HCT116 (cell line): ENCODE measurements around the gene EIF3K. TPM values are rescaled to one million over a fixed set of nuclear protein-coding genes. Genes with fewer than 3 reads are reported as not detected.
A peak's percentile ranks its signal among the peaks of the same experiment; 100 is the strongest.

ENCODE experiments used
- ATAC-seq: fragments of 200-7000 bp; cut with Tn5 transposase; 2 replicates; pipeline ENCODE4 v1.9.1; 2020; ENCODE audit warnings: mild to moderate bottlenecking, moderate library complexity
- BruUV-seq: library from RNA; stranded (reverse); fragments of 400-500 nt; replicated peaks from 2 replicates; lab custom pipeline; 2021; lab: Mats Ljungman, UMichigan
- CTCF ChIA-PET: fragments of 300-600 bp; sonication (Branson Sonifier 250); formaldehyde crosslinking; loops from one replicate; lab custom pipeline; 2021; ENCODE audit warnings: antibody characterized with exemption; lab: Charles Lee
- POLR2A ChIA-PET: fragments of 300-600, 350-600 bp; sonication (Branson Sonifier 250); formaldehyde crosslinking; loops from one replicate; lab custom pipeline; 2021; ENCODE audit warnings: antibody characterized with exemption; lab: Charles Lee
- RAD21 ChIA-PET, 2 experiments: fragments of 300-600 bp; sonication (Branson Sonifier 250); formaldehyde crosslinking; loops; one replicate each; lab custom pipeline; 2023; ENCODE audit warnings: low total read pairs in 2 of 2; ENCODE audit not compliant: uncharacterized antibody in 2 of 2, unreplicated experiment in 2 of 2, low non-redundant PET in 1 of 2; lab: Charles Lee
- DNase-seq: peaks from one replicate; pipeline ENCODE4 v3.0.0-alpha.2; 2010; ENCODE audit warnings: low read depth, low spot score
- H2AFZ ChIP-seq: fragments of 200-600 bp; shearing (Covaris generic), sonication (generic); 2 replicates; pipeline ENCODE4 v1.6.1; 2017; ENCODE audit warnings: low read depth, mixed run types, mixed read lengths, antibody characterized with exemption, low read length; ENCODE audit not compliant: poor library complexity, severe bottlenecking
- H3K27ac ChIP-seq: 2 replicates; pipeline ENCODE4 v1.5.1; 2012; ENCODE audit warnings: low read depth, low read length
- H3K27me3 ChIP-seq: fragments of 200-600 bp; sonication (generic); 2 replicates; pipeline ENCODE4 v1.6.1; 2016; ENCODE audit warnings: mixed run types, low read length, mixed read lengths; ENCODE audit not compliant: insufficient read depth
- H3K36me3 ChIP-seq, 2 experiments: fragments of 200-500 bp in 1 of 2; fragments of 200-600 bp in 1 of 2; sonication (Bioruptor generic) in 1 of 2; sonication (generic) in 1 of 2; 2 replicates each; pipeline versions ENCODE4 v1.5.1 to v1.6.1; 2014 to 2016; ENCODE audit warnings: low read length in 2 of 2, inconsistent platforms in 1 of 2, mixed read lengths in 1 of 2, mixed run types in 1 of 2; ENCODE audit not compliant: insufficient read depth in 2 of 2, control insufficient read depth in 1 of 2
- H3K4me1 ChIP-seq, 2 experiments: fragments of 200-600 bp in 1 of 2; sonication (generic) in 1 of 2; 2 replicates each; pipeline versions ENCODE4 v1.5.1 to v1.6.1; 2012 to 2017; ENCODE audit warnings: low read length in 2 of 2, inconsistent platforms in 1 of 2, mild to moderate bottlenecking in 1 of 2, mixed read lengths in 1 of 2, mixed run types in 1 of 2, moderate library complexity in 1 of 2; ENCODE audit not compliant: insufficient read depth in 2 of 2, control insufficient read depth in 1 of 2
- H3K4me2 ChIP-seq: fragments of 200-600 bp; sonication (generic); 2 replicates; pipeline ENCODE4 v1.6.1; 2017; ENCODE audit warnings: mixed run types, low read length, mixed read lengths
- H3K4me3 ChIP-seq, 2 experiments: fragments of 200-600 bp in 1 of 2; sonication (generic) in 1 of 2; replicated peaks in 1 of 2; 2 replicates each; pipeline ENCODE4 v1.5.1; 2011 to 2016; ENCODE audit warnings: low read length in 2 of 2, control low read depth in 1 of 2, low read depth in 1 of 2, mild to moderate bottlenecking in 1 of 2, mixed read lengths in 1 of 2, mixed run types in 1 of 2
- H3K79me2 ChIP-seq: fragments of 200-600 bp; sonication (generic); 2 replicates; pipeline ENCODE4 v1.6.1; 2017; ENCODE audit warnings: mild to moderate bottlenecking, mixed run types, low read length, moderate library complexity, mixed read lengths; ENCODE audit not compliant: insufficient read depth
- H3K9ac ChIP-seq: fragments of 200-600 bp; sonication (generic); 2 replicates; pipeline ENCODE4 v1.6.1; 2016; ENCODE audit warnings: low read length, mixed read lengths
- H3K9me2 ChIP-seq: fragments of 200-600 bp; sonication (generic), shearing (Covaris generic); 2 replicates; pipeline ENCODE4 v1.6.1; 2017; ENCODE audit warnings: mixed run types, mild to moderate bottlenecking, moderate library complexity; ENCODE audit not compliant: insufficient read depth
- H3K9me3 ChIP-seq, 2 experiments: fragments of 200-500 bp in 1 of 2; fragments of 200-600 bp in 1 of 2; sonication (Bioruptor generic) in 1 of 2; sonication (generic) in 1 of 2; 2 replicates each; pipeline ENCODE4 v1.6.1; 2014 to 2017; ENCODE audit warnings: low read length in 2 of 2, mixed read lengths in 2 of 2, inconsistent platforms in 1 of 2, low read depth in 1 of 2, mild to moderate bottlenecking in 1 of 2, mixed run types in 1 of 2, moderate library complexity in 1 of 2; ENCODE audit not compliant: control insufficient read depth in 1 of 2, insufficient read depth in 1 of 2
- H4K20me1 ChIP-seq: fragments of 200-600 bp; sonication (generic), shearing (Covaris generic); 2 replicates; pipeline ENCODE4 v1.6.1; 2017; ENCODE audit warnings: mixed run types, mild to moderate bottlenecking, moderate library complexity; ENCODE audit not compliant: insufficient read depth
- CBX3 ChIP-seq: IDR thresholded peaks from 2 replicates; pipeline ENCODE4 v1.6.1; 2012; ENCODE audit warnings: low read depth
- CEBPB ChIP-seq: IDR thresholded peaks from 2 replicates; pipeline ENCODE4 v1.6.1; 2012; ENCODE audit warnings: low read depth
- FOSL1 ChIP-seq: IDR thresholded peaks from 2 replicates; pipeline ENCODE4 v1.6.1; 2012; ENCODE audit warnings: low read depth
- MAX ChIP-seq: IDR thresholded peaks from 2 replicates; pipeline ENCODE4 v1.6.1; 2012
- RAD21 ChIP-seq: IDR thresholded peaks from 2 replicates; pipeline ENCODE4 v1.6.1; 2012; ENCODE audit warnings: low read depth, mild to moderate bottlenecking
- REST ChIP-seq: IDR thresholded peaks from 2 replicates; pipeline ENCODE4 v1.6.1; 2012; ENCODE audit warnings: low read depth
- SRF ChIP-seq: IDR thresholded peaks from 2 replicates; pipeline ENCODE4 v1.6.1; 2012; ENCODE audit warnings: low read depth
- TCF7L2 ChIP-seq: IDR thresholded peaks from 2 replicates; pipeline ENCODE4 v1.7.0; 2011; ENCODE audit warnings: borderline replicate concordance, inconsistent platforms; ENCODE audit not compliant: insufficient read depth, insufficient read length; ENCODE audit errors: extremely low read depth
- ZNF274 ChIP-seq: fragments of 200-500 bp; sonication (Bioruptor generic); IDR thresholded peaks from 2 replicates; pipeline ENCODE4 v1.6.1; 2014; ENCODE audit warnings: mild to moderate bottlenecking, low read depth, low read length, inconsistent platforms
- intact Hi-C: fragments of 100-400 bp; cut with micrococcal nuclease; formaldehyde crosslinking; loops from 2 replicates; pipeline ENCODE4 v1.10.0; 2022
- total RNA-seq: library from RNA; stranded (reverse); gene quantifications from one replicate; pipeline ENCODE4 v1.2.1, GENCODE V29; 2021; ENCODE audit not compliant: unreplicated experiment

EIF3K gene
- total RNA-seq, 1 experiment from 2014 or later: 313 TPM

GRCh38 chr19:38619361-38620174 lies 580 bp downstream of the EIF3K start:
- Histone ChIP-seq H3K27ac (peak overlapping the region; percentile 62), H3K9me2 (no peaks in the 10 kb centered on the region), H3K4me1 (peaks cover 7 to 24% of the 10 kb centered on the region in 2 experiments), H2AFZ (no peak overlapping the region), H3K9ac (peak overlapping the region; percentile 95), H3K27me3 (no peaks in the 10 kb centered on the region), H4K20me1 (no peaks in the 10 kb centered on the region), H3K9me3 (no peaks in the 10 kb centered on the region), H3K36me3 (peaks cover 25 to 30% of the 10 kb centered on the region in 2 experiments; a peak in 3 of 4 replicates), H3K4me3 (peak overlapping the region; percentile 98 to 99), H3K4me2 (peak overlapping the region; percentile 100), H3K79me2 (peaks cover 41% of the 10 kb centered on the region)
- ChIA-PET RAD21 (interaction anchor here in 1 of 2 experiments (1.1 kb wide), 1 partner anchor 51 kb away, joined by 3 read pairs; no protein-coding TSS in a partner anchor), POLR2A (interaction anchor here (0.8 to 1.6 kb wide), 9 partner anchors 10 to 230 kb away, joined by 3 to 8 read pairs (median 4); partner anchors contain the start of genes ACTN4 and FAM98C), CTCF (interaction anchor here (1.2 to 2.3 kb wide), 4 partner anchors 14 to 216 kb away, joined by 4 to 21 read pairs (median 6); partner anchors contain the start of gene FAM98C)
- intact Hi-C loops: no loop called here
- DNase-seq: no peak
- BruUV-seq: TSS peak; percentile 72
- ATAC-seq: peak; percentile 24
- TF ChIP-seq RAD21: no peak
- no peak for TF ChIP-seq TCF7L2
- no peak for TF ChIP-seq MAX
- TF ChIP-seq ZNF274: no peak
- TF ChIP-seq CEBPB: no peak
- TF ChIP-seq REST: no peak
- no peak for TF ChIP-seq SRF
- TF ChIP-seq CBX3: no peak
- TF ChIP-seq FOSL1: no peak
